HG03521 (cell line): Measurements from ENCODE around the gene ATP6V1G2.
"Not testable (repeated sequence)": the region's sequence is repeated elsewhere in the genome, so short reads cannot be mapped to it uniquely, and the experiment has no call there.

Experiments used
- ATAC-seq: cut with Tn5 transposase; IDR thresholded peaks from one replicate; pipeline ENCODE4 v1.9.1; 2021; ENCODE audit warnings: mild to moderate bottlenecking, moderate library complexity; ENCODE audit not compliant: unreplicated experiment

Gene ATP6V1G2

DNA sequence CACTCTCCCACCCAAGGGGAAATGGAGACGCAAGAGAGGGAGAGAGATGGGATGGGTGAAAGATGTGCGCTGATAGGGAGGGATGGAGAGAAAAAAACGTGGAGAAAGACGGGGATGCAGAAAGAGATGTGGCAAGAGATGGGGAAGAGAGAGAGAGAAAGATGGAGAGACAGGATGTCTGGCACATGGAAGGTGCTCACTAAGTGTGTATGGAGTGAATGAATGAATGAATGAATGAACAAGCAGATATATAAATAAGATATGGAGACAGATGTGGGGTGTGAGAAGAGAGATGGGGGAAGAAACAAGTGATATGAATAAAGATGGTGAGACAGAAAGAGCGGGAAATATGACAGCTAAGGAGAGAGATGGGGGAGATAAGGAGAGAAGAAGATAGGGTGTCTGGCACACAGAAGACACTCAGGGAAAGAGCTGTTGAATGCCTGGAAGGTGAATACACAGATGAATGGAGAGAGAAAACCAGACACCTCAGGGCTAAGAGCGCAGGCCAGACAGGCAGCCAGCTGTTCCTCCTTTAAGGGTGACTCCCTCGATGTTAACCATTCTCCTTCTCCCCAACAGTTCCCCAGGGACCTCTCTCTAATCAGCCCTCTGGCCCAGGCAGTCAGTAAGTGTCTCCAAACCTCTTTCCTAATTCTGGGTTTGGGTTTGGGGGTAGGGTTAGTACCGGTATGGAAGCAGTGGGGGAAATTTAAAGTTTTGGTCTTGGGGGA is 29.7 kb upstream of the ATP6V1G2 start:
- ATAC-seq, result no peak

DNA sequence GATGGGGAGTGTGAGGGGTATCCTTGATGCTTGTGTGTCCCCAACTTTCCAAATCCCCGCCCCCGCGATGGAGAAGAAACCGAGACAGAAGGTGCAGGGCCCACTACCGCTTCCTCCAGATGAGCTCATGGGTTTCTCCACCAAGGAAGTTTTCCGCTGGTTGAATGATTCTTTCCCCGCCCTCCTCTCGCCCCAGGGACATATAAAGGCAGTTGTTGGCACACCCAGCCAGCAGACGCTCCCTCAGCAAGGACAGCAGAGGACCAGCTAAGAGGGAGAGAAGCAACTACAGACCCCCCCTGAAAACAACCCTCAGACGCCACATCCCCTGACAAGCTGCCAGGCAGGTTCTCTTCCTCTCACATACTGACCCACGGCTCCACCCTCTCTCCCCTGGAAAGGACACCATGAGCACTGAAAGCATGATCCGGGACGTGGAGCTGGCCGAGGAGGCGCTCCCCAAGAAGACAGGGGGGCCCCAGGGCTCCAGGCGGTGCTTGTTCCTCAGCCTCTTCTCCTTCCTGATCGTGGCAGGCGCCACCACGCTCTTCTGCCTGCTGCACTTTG is 29.0 kb upstream of the ATP6V1G2 start, which contains the start of gene TNF:
Gene TNF, plus strand, starts transcription at position 231 of the 567 bp plus-strand sequence. Its CDS starts 177 bp downstream, at position 408.
- ATAC-seq, result no peak

DNA sequence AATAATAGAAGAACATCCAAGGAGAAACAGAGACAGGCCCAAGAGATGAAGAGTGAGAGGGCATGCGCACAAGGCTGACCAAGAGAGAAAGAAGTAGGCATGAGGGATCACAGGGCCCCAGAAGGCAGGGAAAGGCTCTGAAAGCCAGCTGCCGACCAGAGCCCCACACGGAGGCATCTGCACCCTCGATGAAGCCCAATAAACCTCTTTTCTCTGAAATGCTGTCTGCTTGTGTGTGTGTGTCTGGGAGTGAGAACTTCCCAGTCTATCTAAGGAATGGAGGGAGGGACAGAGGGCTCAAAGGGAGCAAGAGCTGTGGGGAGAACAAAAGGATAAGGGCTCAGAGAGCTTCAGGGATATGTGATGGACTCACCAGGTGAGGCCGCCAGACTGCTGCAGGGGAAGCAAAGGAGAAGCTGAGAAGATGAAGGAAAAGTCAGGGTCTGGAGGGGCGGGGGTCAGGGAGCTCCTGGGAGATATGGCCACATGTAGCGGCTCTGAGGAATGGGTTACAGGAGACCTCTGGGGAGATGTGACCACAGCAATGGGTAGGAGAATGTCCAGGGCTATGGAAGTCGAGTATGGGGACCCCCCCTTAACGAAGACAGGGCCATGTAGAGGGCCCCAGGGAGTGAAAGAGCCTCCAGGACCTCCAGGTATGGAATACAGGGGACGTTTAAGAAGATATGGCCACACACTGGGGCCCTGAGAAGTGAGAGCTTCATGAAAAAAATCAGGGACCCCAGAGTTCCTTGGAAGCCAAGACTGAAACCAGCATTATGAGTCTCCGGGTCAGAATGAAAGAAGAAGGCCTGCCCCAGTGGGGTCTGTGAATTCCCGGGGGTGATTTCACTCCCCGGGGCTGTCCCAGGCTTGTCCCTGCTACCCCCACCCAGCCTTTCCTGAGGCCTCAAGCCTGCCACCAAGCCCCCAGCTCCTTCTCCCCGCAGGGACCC is 28.0 kb upstream of the ATP6V1G2 start:
- no peak for ATAC-seq

DNA sequence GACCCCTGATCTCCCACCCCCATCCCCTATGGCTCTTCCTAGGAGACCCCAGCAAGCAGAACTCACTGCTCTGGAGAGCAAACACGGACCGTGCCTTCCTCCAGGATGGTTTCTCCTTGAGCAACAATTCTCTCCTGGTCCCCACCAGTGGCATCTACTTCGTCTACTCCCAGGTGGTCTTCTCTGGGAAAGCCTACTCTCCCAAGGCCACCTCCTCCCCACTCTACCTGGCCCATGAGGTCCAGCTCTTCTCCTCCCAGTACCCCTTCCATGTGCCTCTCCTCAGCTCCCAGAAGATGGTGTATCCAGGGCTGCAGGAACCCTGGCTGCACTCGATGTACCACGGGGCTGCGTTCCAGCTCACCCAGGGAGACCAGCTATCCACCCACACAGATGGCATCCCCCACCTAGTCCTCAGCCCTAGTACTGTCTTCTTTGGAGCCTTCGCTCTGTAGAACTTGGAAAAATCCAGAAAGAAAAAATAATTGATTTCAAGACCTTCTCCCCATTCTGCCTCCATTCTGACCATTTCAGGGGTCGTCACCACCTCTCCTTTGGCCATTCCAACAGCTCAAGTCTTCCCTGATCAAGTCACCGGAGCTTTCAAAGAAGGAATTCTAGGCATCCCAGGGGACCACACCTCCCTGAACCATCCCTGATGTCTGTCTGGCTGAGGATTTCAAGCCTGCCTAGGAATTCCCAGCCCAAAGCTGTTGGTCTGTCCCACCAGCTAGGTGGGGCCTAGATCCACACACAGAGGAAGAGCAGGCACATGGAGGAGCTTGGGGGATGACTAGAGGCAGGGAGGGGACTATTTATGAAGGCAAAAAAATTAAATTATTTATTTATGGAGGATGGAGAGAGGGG is 27.1 kb upstream of the ATP6V1G2 start:
- no peak for ATAC-seq

DNA sequence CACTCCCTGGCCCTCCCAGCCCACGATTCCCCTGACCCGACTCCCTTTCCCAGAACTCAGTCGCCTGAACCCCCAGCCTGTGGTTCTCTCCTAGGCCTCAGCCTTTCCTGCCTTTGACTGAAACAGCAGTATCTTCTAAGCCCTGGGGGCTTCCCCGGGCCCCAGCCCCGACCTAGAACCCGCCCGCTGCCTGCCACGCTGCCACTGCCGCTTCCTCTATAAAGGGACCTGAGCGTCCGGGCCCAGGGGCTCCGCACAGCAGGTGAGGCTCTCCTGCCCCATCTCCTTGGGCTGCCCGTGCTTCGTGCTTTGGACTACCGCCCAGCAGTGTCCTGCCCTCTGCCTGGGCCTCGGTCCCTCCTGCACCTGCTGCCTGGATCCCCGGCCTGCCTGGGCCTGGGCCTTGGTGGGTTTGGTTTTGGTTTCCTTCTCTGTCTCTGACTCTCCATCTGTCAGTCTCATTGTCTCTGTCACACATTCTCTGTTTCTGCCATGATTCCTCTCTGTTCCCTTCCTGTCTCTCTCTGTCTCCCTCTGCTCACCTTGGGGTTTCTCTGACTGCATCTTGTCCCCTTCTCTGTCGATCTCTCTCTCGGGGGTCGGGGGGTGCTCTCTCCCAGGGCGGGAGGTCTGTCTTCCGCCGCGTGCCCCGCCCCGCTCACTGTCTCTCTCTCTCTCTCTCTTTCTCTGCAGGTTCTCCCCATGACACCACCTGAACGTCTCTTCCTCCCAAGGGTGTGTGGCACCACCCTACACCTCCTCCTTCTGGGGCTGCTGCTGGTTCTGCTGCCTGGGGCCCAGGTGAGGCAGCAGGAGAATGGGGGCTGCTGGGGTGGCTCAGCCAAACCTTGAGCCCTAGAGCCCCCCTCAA is 25.9 kb upstream of the ATP6V1G2 start, which contains the start of gene LTA:
Gene LTA, plus strand, starts transcription at position 249 of the 871 bp plus-strand sequence. Its CDS starts 454 bp downstream, at position 703.
- peak; percentile 37 for ATAC-seq

DNA sequence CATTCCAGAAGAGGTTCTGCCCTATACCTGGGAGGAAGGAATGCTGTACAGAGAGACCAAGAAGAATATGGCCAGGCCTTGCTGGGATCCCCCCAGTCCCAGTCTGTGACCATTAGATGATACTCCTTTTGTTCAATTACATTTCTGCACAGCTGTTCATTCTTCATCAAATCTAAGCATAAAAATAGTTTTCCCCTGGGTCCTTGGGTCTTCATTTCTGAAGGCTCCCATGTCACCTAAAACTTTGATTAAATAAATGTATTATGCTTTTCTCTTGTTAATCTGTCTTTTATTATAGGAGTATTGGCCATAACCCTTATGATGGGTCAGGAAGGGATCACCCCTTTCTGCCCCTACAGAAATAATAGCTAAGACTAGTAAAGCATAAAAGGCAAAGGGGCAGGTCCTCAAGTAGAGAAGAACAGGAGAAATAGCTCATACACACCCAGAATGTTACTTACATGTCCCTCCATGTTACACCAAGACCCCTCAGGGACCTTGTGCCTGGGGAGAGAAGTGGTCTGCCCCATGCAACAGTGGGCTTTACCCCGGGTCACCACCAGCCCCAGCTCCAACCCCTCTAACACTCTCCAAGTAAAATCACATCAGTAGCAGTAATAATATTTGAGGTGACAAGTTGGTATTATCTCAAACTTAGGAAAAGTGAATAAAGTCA is 23.6 kb upstream of the ATP6V1G2 start:
- no peak for ATAC-seq

DNA sequence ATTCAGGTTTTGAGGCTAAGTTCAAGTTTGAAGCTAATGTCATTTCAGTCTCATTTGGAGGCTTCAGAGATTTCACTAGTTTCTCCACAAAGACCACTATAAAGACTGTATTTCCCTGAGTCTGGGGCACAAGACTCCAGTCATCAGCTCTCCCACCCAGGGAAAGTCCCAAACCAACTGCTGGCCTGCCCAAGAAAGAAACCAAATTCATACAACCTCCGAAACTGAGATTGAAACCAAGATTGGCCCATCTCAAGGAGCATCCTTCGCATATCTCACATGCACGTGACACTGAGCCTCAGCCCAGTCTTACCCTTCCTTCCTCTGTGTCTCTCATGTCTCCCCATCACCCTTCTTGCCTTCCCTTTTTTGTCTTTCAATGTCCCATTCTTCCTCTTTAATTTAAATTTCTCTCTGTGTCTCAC is 22.1 kb upstream of the ATP6V1G2 start:
- peak; percentile 55 for ATAC-seq

DNA sequence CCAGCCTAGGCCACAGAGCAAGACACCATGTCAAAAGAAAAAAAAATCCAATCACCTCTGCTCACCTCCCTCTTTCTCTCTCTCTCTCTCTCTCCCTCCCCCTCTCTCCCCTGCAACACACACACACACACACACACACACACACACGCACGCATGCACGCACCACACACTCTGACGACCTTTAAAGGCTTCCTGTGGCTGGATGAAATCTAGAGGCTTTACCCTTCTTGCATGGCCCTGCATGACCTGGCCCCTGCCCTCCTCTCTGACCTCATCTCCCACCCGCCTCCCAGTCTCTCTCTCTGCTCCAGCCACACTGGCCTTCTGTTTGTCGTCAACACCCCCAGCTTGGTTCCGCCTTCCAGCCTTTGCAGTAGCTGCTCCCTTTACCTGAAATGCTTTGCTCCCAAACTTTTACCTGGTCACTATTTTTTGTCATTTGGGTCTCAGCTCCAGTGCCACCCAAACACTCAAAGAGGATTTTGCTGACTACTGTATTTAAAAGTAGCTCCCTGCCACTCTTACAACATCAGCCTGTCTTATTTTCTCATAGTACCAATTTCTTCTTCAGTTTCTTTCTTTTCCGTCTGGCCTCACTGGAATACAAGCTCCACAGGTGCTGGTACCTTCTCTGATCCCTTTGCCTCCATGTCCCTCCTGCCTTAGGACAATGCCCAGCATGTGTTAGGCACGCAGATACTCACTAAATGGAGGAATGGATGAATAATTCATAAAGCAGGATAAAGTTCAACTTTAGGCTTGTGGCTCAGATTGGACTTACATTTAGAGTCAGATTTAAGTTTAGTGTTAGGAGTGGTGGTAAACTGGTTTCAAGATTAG is 21.3 kb upstream of the ATP6V1G2 start:
- ATAC-seq, result no peak

DNA sequence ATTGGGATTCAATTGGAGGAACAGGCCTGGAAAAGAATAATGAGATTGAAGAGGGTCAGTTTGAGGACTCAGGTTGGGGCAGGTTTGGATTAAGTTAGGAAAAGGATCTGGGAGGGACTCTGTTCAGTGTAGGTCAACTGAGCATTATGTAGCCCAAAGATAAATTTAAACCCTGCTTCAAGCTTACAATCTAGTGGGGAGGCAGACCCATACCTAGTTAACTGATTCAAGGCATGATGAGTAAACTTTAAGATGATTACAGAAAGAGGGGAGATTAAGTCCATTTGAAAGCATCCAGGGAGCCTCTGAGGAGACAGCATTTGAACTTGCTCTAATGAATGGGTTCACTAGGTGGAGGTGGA is 14.3 kb upstream of the ATP6V1G2 start:
- no peak for ATAC-seq

DNA sequence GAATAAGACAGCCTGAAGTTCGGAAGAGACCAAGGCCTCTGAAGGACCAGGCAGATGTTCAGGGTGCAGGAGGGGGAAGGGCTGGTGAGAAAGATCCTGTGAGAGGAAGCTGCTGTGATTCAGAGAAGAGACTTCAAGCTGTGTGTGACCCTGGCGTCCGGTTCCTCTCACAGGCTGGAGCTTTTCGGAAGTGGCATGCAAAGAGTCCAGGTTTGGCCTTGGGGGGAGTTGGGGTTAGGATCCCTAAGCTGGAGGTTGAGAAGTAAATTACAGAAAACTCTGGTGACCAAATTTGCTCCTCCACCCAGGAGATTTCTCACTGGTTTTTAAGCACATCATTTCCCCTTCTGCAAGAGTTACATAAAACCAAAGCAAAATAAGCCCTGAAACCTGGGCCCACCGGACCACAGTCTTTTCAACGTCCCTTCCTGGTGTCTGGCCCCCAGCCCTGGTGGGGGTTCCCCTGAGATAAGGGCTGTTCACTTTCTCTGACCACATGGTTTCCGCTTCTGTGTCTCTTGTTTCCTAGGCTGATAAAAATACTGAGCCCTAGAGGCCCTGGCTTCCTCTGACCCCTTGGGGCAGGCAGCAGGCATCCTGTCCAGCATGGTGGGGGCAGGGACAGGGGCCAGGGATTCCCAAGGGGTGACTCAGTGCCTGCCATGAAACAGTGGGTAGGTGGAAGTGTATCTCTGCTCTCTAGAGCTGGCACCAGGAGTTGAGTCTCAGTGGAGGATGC is 13.7 kb upstream of the ATP6V1G2 start:
- ATAC-seq, result peak; percentile 49

DNA sequence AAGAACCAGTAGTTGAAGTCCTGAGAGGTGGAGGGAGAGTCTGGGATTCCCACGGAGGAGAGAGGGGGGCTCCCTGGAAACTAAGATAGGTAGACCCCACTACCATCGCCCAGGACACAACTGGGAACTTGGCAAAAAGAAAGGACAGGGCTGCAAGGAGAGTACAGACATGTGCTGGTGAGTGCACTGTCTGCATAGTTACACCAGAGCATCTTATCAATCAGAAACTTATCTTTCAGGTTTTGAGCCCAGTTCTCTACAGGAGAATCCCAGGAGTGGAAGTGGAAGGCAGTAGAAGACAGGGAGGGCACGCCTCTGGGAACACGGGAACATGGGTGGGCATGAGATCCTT is 13.2 kb upstream of the ATP6V1G2 start:
- ATAC-seq, result peak; percentile 5

DNA sequence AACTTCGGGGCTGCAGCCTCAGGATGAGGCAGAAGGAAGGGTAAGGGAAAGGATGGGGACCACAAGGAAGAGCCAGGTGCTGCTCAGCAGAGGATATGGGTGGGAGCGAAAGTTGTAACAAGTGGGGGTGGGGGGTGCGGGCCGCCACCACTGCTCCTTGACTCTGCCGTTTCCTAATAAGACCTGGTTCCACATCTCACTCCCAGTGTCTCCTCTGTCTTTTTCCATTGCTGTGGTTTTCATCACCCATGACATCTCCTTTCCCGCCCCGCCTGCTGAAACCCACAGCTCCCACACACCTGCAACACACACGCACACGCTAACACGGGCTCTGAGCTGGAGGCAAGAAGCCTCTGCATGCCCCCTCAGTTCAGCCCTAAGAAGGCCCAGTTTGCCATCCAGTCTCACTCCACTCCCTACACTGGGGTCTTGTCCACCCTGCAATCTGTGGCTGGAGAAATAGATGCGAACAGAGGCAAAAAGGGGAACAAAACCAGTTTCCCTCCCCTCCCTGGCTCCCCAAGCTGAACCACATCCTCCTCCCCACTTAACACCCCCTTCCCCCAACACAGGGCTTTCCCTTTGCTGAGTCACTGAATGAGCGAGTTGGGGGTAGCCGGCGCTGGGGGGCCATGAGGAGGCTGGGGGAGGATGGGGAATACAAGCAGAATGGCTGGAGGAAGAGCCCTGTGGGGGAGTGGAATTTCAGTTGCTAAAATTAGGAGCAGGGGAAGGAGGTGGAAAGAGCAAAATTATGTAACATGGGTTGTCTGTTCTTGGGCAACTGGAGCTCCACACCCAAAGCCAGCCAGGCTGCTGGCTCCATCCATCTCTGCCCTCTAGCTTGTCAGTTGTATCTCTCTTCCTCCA is 12.5 kb upstream of the ATP6V1G2 start:
- ATAC-seq, result no peak

DNA sequence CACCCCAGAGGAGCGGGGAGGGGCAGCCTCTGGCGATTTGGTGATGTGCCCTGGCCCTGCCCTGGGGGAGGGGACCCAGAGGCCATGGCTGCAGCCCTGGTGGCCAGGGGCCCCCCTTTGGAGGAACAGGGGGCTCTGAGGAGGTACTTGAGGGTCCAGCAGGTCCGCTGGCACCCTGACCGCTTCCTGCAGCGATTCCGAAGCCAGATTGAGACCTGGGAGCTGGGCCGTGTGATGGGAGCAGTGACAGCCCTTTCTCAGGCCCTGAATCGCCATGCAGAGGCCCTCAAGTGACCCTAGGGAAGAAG is 11.9 kb upstream of the ATP6V1G2 start:
- ATAC-seq, result no peak

DNA sequence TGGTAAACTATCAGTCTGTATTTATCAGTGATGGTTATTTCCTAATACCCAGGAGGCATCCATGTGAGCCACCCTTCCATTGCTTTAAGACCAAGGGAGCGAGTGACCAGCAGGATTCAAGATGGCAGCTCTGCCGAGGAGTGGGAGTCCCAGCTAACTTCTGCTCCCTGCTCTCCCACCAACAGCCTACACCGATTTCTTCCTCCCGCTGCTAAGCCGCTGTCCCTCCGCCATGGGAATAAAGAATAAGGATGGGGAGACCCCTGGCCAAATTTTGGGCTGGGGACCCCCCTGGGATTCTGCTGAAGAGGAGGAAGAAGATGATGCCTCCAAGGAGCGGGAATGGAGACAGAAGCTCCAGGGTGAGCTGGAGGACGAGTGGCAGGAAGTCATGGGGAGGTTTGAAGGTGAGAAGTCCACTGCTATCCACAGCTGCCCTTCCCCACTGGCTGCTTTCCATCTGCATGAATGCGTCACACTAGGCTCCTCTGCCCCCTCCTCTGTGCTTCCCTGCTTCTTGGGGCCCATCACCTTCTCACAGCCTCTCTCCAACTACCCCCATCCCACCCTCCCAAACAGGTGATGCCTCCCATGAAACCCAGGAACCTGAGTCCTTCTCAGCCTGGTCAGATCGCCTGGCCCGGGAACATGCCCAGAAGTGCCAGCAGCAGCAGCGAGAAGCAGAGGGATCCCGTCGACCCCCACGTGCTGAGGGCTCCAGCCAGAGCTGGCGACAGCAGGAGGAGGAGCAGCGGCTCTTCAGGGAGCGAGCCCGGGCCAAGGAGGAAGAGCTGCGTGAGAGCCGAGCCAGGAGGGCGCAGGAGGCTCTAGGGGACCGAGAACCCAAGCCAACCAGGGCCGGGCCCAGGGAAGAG is 11.3 kb upstream of the ATP6V1G2 start:
- ATAC-seq, result no peak

DNA sequence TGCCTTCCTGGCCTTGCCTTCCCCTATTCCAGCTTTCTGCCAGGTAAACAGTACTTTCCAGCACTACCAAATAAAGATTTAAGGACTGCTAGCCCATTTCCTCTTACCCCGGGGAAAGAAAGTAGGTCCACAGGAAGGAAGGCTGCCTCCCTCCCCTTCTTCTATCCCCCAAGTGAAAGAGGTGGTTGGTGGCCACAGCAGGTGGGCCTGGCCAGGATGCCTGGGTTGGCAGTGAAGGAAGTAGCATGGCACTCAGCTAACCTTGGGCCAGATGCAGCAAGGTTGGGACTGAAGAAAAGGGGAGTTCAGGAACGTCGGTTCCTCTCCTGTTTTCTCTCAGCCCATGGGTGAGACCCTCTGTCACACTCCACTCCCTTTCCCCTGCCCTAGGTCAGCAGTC is 9.9 kb upstream of the ATP6V1G2 start:
- no peak for ATAC-seq

DNA sequence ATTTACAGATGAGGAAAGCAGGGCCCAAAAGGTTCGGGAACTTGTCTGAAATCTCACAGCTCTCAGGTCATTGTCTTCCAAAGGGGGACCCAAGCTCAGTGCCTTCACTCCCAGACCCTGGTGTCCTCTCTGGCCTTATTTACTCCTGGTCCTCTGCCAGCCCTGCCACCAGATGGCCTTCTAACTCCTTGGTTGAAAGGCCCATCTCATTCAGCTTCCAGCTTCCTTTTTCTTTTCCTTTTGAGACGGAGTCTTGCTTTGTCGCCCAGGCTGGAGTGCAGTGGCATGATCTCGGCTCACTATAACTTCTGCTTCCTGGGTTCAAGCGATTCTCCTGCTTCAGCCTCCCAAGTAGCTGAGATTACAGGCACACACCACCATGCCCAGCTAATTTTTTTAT is 5.0 kb upstream of the ATP6V1G2 start:
- ATAC-seq, result not testable (repeated sequence)
